Skeletal muscle tissue (tissue), 4 donors: Measurements from ENCODE around the gene GALT. TPM values are rescaled to one million over a fixed set of nuclear protein-coding genes. Genes with fewer than 3 reads are reported as not detected.

ENCODE experiments used
- H3K27ac ChIP-seq: one replicate; pipeline ENCODE4 v1.7.0; 2013; ENCODE audit warnings: mild to moderate bottlenecking, low read depth, low read length, inconsistent platforms
- H3K27me3 ChIP-seq, 3 donors: one replicate each; pipeline ENCODE4 v1.7.0; 2013; ENCODE audit warnings: low read length in 3 of 3; ENCODE audit not compliant: control insufficient read depth in 3 of 3, insufficient read depth in 3 of 3
- H3K36me3 ChIP-seq, 3 donors: one replicate each; pipeline ENCODE4 v1.7.0; 2013; ENCODE audit warnings: low read length in 3 of 3; ENCODE audit not compliant: control insufficient read depth in 3 of 3, insufficient read depth in 3 of 3
- H3K4me1 ChIP-seq, 3 donors: one replicate each; pipeline ENCODE4 v1.7.0; 2013; ENCODE audit warnings: low read length in 3 of 3, mild to moderate bottlenecking in 3 of 3; ENCODE audit not compliant: control insufficient read depth in 3 of 3, insufficient read depth in 3 of 3
- H3K4me3 ChIP-seq, 3 donors: one replicate each; pipeline ENCODE4 v1.7.0; 2013; ENCODE audit warnings: low read length in 3 of 3
- H3K9ac ChIP-seq, 3 donors: one replicate each; pipeline ENCODE4 v1.7.0; 2013; ENCODE audit warnings: low read length in 3 of 3, mild to moderate bottlenecking in 3 of 3, moderate library complexity in 2 of 3, low read depth in 1 of 3
- H3K9me3 ChIP-seq, 3 donors: one replicate each; pipeline ENCODE4 v1.7.0; 2013; ENCODE audit warnings: low read length in 3 of 3; ENCODE audit not compliant: control insufficient read depth in 3 of 3
- total RNA-seq: library from RNA; depleted of rRNA; stranded (reverse); fragments of >200 nt; gene quantifications from one replicate; pipeline ENCODE4 v1.2.3, GENCODE V29; 2014
- donor health status: Osteomylitis.

GALT gene
- total RNA-seq, 1 donor from 2014 or later, result 23.0 TPM

- Histone ChIP-seq H3K36me3 (peaks cover 0 to 1% (median under 1%) of the 10 kb centered on the region in 3 donors), H3K9ac (no peak overlapping the region), H3K9me3 (no peaks in the 10 kb centered on the region), H3K27me3 (no peaks in the 10 kb centered on the region), H3K4me1 (peaks cover 0 to 7% (median 4%) of the 10 kb centered on the region in 3 donors), H3K27ac (no peak overlapping the region), H3K4me3 (no peak overlapping the region)
Measured at GRCh38 chr9:34674440-34674839, 28.0 kb downstream of the GALT start.

- Histone ChIP-seq H3K27ac (no peak overlapping the region), H3K27me3 (no peaks in the 10 kb centered on the region), H3K36me3 (no peaks in the 10 kb centered on the region), H3K9me3 (no peaks in the 10 kb centered on the region), H3K4me3 (no peak overlapping the region), H3K9ac (no peak overlapping the region), H3K4me1 (peaks cover 0 to 7% (median 4%) of the 10 kb centered on the region in 3 donors)
Measured at GRCh38 chr9:34675048-34675714, 28.7 kb downstream of the GALT start.

- Histone ChIP-seq H3K9me3 (no peaks in the 10 kb centered on the region), H3K27me3 (no peaks in the 10 kb centered on the region), H3K36me3 (no peaks in the 10 kb centered on the region), H3K27ac (no peak overlapping the region), H3K4me1 (peaks cover 0 to 7% (median 4%) of the 10 kb centered on the region in 3 donors), H3K4me3 (no peak overlapping the region), H3K9ac (no peak overlapping the region)
Measured at GRCh38 chr9:34675869-34676268, 29.4 kb downstream of the GALT start.

GRCh38 chr9:34684145-34684544 is 37.7 kb downstream of the GALT start:
- no peak overlapping the region for H3K9ac ChIP-seq
- H3K4me1 ChIP-seq, result peaks cover 0 to 8% (median 0%) of the 10 kb centered on the region in 3 donors
- no peak overlapping the region for H3K27ac ChIP-seq
- no peaks in the 10 kb centered on the region for H3K36me3 ChIP-seq
- H3K9me3 ChIP-seq, result no peaks in the 10 kb centered on the region
- H3K27me3 ChIP-seq, result no peaks in the 10 kb centered on the region
- no peak overlapping the region for H3K4me3 ChIP-seq

- H3K9ac ChIP-seq, result no peak overlapping the region
- H3K27me3 ChIP-seq, result no peaks in the 10 kb centered on the region
- no peaks in the 10 kb centered on the region for H3K9me3 ChIP-seq
- H3K4me1 ChIP-seq, result peaks cover 0 to 8% (median 0%) of the 10 kb centered on the region in 3 donors
- no peaks in the 10 kb centered on the region for H3K36me3 ChIP-seq
- no peak overlapping the region for H3K4me3 ChIP-seq
- H3K27ac ChIP-seq, result no peak overlapping the region
Measured at GRCh38 chr9:34684816-34685215, 38.3 kb downstream of the GALT start.

GRCh38 chr9:34685591-34685990 is 39.1 kb downstream of the GALT start:
- peak overlapping the region; percentile 38 for H3K27ac ChIP-seq

GRCh38 chr9:34686231-34686630 is 39.8 kb downstream of the GALT start:
- Histone ChIP-seq H3K9ac (no peak overlapping the region), H3K9me3 (no peaks in the 10 kb centered on the region), H3K27ac (peak overlapping the region; percentile 38), H3K4me3 (no peak overlapping the region), H3K4me1 (peaks cover 0 to 16% (median 4%) of the 10 kb centered on the region in 3 donors), H3K27me3 (no peaks in the 10 kb centered on the region), H3K36me3 (no peaks in the 10 kb centered on the region)

More at GRCh38 chr9:34685591-34685990, 39.1 kb downstream of the GALT start:
- H3K4me3 ChIP-seq, result no peak overlapping the region
- peaks cover 0 to 11% (median 0%) of the 10 kb centered on the region in 3 donors for H3K4me1 ChIP-seq
- no peak overlapping the region for H3K9ac ChIP-seq
- no peaks in the 10 kb centered on the region for H3K27me3 ChIP-seq
- no peaks in the 10 kb centered on the region for H3K36me3 ChIP-seq
- no peaks in the 10 kb centered on the region for H3K9me3 ChIP-seq

- H3K4me3 ChIP-seq, result no peak overlapping the region
- no peaks in the 10 kb centered on the region for H3K36me3 ChIP-seq
- peaks cover 0 to 16% (median 4%) of the 10 kb centered on the region in 3 donors for H3K4me1 ChIP-seq
- no peaks in the 10 kb centered on the region for H3K27me3 ChIP-seq
- H3K27ac ChIP-seq, result no peak overlapping the region
- H3K9ac ChIP-seq, result no peak overlapping the region
- H3K9me3 ChIP-seq, result no peaks in the 10 kb centered on the region
Measured at GRCh38 chr9:34686732-34687131, 40.3 kb downstream of the GALT start.

- Histone ChIP-seq H3K36me3 (no peaks in the 10 kb centered on the region), H3K4me1 (peaks cover 0 to 16% (median 4%) of the 10 kb centered on the region in 3 donors), H3K27ac (no peak overlapping the region), H3K4me3 (no peak overlapping the region), H3K9me3 (no peaks in the 10 kb centered on the region), H3K27me3 (no peaks in the 10 kb centered on the region), H3K9ac (no peak overlapping the region)
Measured at GRCh38 chr9:34687276-34688030, 41.0 kb downstream of the GALT start.
